Measurements from ENCODE around the gene CRMP1. TPM values are rescaled to one million over a fixed set of nuclear protein-coding genes. Genes with fewer than 3 reads are reported as not detected.

CRMP1 gene
- total RNA-seq, 4 donors from 2014 or later = 0.64 to 0.76 TPM; not detected in 2

- no peak for DNase-seq (ENCODE audit: low spot score in 2 of 2)
- Histone ChIP-seq H3K36me3 (peaks cover under 1% of the 10 kb centered on the region), H3K4me1 (peaks cover 21% of the 10 kb centered on the region), H3K27ac (no peak overlapping the region), H3K9me3 (no peaks in the 10 kb centered on the region), H3K4me3 (no peak overlapping the region), H3K27me3 (no peaks in the 10 kb centered on the region)
- whole genome bisulfite sequencing = 97% methylated on average over 1 of the region's 1 CpG
- no peak for TF ChIP-seq POLR2AphosphoS5 (IDR thresholded peaks at IDR 0.05)
- no peak for TF ChIP-seq EP300 (IDR thresholded peaks at IDR 0.05)
- no peak for TF ChIP-seq CTCF (IDR thresholded peaks at IDR 0.05)
- TF ChIP-seq POLR2A (IDR thresholded peaks at IDR 0.05) = no peak
Measured at GRCh38 chr4:5776510-5776909, 116.4 kb downstream of the CRMP1 start.

DNA sequence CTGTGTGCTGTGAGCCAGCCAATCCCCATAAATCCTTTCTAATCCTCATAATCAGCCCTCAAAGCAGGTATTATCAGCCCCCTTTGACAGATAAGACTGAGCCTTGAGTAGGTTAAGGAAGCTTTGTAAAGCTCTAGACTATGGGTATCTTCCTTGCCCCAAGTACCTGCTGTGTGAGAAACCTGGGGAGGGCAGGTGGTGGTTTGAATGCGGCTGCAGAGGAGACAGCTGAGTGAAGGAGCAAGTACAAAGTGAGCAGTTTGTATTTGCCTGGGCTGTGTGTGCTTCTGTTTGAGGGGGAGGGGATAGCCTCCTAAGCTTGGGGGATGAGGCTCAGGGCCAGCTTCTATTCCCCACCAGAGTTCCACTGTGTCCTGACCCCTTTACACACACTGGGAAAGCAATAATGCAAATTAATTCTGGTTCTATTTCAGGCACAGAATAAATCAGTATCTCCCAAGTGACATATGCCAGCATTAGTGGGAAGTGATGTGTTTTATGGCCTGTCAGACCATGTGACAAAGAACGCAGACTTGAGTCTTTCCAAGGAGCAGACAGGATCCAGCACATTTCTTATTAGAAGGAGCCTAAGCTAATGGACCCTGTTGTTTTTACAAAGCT is 118.4 kb downstream of the CRMP1 start:
- H3K4me3 ChIP-seq = no peak overlapping the region
- WGBS = 73% methylated on average over 2 of the region's 2 CpGs
- TF ChIP-seq POLR2A (IDR thresholded peaks at IDR 0.05) (no peak), POLR2AphosphoS5 (IDR thresholded peaks at IDR 0.05) (no peak), EP300 (IDR thresholded peaks at IDR 0.05) (no peak), CTCF (IDR thresholded peaks at IDR 0.05) (no peak)
- peaks cover 21% of the 10 kb centered on the region for H3K4me1 ChIP-seq
- H3K27ac ChIP-seq = no peak overlapping the region
- no peaks in the 10 kb centered on the region for H3K9me3 ChIP-seq
- peak in 1 of 2 donors; percentile 13 for DNase-seq (ENCODE audit: low spot score in 2 of 2)
- no peaks in the 10 kb centered on the region for H3K27me3 ChIP-seq
- peaks cover 7% of the 10 kb centered on the region for H3K36me3 ChIP-seq

DNA sequence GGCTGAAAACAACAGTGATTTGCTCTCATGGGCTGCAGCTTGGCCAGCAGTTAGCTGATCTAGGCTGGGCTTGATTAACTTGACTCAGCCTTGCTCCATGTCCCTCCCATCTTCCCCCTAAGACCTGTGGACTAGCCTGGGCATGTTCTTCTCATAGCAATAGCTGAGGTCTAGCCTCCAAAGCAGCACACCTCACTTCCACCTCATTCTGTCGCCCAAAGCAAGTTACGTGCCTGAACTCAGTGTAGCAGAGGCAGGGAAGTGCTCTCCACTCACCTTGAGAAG is 119.7 kb downstream of the CRMP1 start:
- Histone ChIP-seq H3K27me3 (no peaks in the 10 kb centered on the region), H3K4me3 (no peak overlapping the region)

GRCh38 chr4:5772528-5773270 is 120.2 kb downstream of the CRMP1 start:
- Histone ChIP-seq H3K36me3 (peaks cover 9% of the 10 kb centered on the region), H3K9me3 (no peaks in the 10 kb centered on the region), H3K27ac (no peak overlapping the region), H3K4me1 (peaks cover 21% of the 10 kb centered on the region), H3K27me3 (no peaks in the 10 kb centered on the region), H3K4me3 (no peak overlapping the region)
- WGBS = 65% methylated on average over 5 of the region's 9 CpGs
- no peak for TF ChIP-seq POLR2A (IDR thresholded peaks at IDR 0.05)
- TF ChIP-seq EP300 (IDR thresholded peaks at IDR 0.05) = no peak
- TF ChIP-seq POLR2AphosphoS5 (IDR thresholded peaks at IDR 0.05) = no peak
- no peak for TF ChIP-seq CTCF (IDR thresholded peaks at IDR 0.05)
- peak in 1 of 2 donors; percentile 59 for DNase-seq (ENCODE audit: low spot score in 2 of 2)

More for the DNA sequence above, 119.7 kb downstream of the CRMP1 start:
- Histone ChIP-seq H3K27ac (peak overlapping the region; percentile 1), H3K4me1 (peaks cover 21% of the 10 kb centered on the region), H3K9me3 (no peaks in the 10 kb centered on the region), H3K36me3 (peaks cover 9% of the 10 kb centered on the region)
- WGBS = 87% methylated on average over 2 of the region's 2 CpGs
- no peak for TF ChIP-seq CTCF (IDR thresholded peaks at IDR 0.05)
- TF ChIP-seq EP300 (IDR thresholded peaks at IDR 0.05) = no peak
- TF ChIP-seq POLR2A (IDR thresholded peaks at IDR 0.05) = no peak
- TF ChIP-seq POLR2AphosphoS5 (IDR thresholded peaks at IDR 0.05) = no peak
- peak in 1 of 2 donors; percentile 54 for DNase-seq (ENCODE audit: low spot score in 2 of 2)

Other genes starting within 250 kb of the CRMP1 start
- 10 to 100 TPM in 2 of 4 donors, 1 to 10 TPM in 2; 7.8 to 22.2 (median 9.9) TPM for gene EVC2, start 184.5 kb downstream of the CRMP1 start, total RNA-seq
- gene EVC, start 181.9 kb downstream of the CRMP1 start, total RNA-seq = 10 to 100 TPM; 23.0 to 54.1 (median 30.0) TPM
- gene C4orf50, start 125.3 kb upstream of the CRMP1 start, total RNA-seq = not detected